ENCODE results near the gene FAM234B. TPM values are rescaled to one million over a fixed set of nuclear protein-coding genes. Genes with fewer than 3 reads are reported as not detected.

FAM234B gene
- total RNA-seq, 4 donors from 2014 or later = 24.0 to 32.3 (median 27.8) TPM

- no peaks in the 10 kb centered on the region for H3K27me3 ChIP-seq
- no peak for DNase-seq (ENCODE audit: low spot score in 2 of 2)
- 73% methylated on average over 3 of the region's 3 CpGs for WGBS
- no peaks in the 10 kb centered on the region for H3K36me3 ChIP-seq
- H3K4me3 ChIP-seq = no peak overlapping the region
- no peak for TF ChIP-seq POLR2AphosphoS5 (IDR thresholded peaks at IDR 0.05)
- no peak for TF ChIP-seq CTCF (IDR thresholded peaks at IDR 0.05)
- TF ChIP-seq POLR2A (IDR thresholded peaks at IDR 0.05) = no peak
- TF ChIP-seq EP300 (IDR thresholded peaks at IDR 0.05) = no peak
- no peak overlapping the region for H3K27ac ChIP-seq
- no peaks in the 10 kb centered on the region for H3K4me1 ChIP-seq
- H3K9me3 ChIP-seq = no peaks in the 10 kb centered on the region
Measured at GRCh38 chr12:13126494-13126893, 82.3 kb downstream of the FAM234B start.

DNA sequence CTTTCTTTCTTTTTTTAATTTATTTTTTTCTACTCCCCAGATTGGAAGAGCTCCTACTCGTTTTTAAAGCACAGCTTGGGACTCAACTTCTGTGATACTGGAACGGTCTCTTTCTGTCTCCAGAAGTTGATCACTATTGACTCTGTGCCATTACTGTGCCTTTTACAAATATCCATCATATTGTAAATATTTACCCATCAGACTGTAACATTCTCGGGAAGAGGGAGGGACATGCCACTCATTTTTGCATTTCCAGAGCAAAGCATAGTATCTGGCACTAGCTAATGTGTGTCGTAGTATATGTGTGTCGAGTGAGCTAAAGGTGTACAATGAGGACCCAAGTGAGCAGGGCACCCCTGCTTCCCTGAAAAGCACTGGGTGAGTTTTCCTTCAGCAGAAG, 83.3 kb downstream of the FAM234B start:
- no peak for DNase-seq (ENCODE audit: low spot score in 2 of 2)
- Histone ChIP-seq H3K4me1 (no peaks in the 10 kb centered on the region), H3K36me3 (no peaks in the 10 kb centered on the region), H3K27me3 (no peaks in the 10 kb centered on the region), H3K9me3 (no peaks in the 10 kb centered on the region), H3K27ac (no peak overlapping the region), H3K4me3 (no peak overlapping the region)
- WGBS = 88% methylated on average over 4 of the region's 5 CpGs
- no peak for TF ChIP-seq CTCF (IDR thresholded peaks at IDR 0.05)
- no peak for TF ChIP-seq POLR2A (IDR thresholded peaks at IDR 0.05)
- TF ChIP-seq EP300 (IDR thresholded peaks at IDR 0.05) = no peak
- no peak for TF ChIP-seq POLR2AphosphoS5 (IDR thresholded peaks at IDR 0.05)

- H3K9me3 ChIP-seq = no peaks in the 10 kb centered on the region
- WGBS = 77% methylated on average over 8 of the region's 8 CpGs
- no peak overlapping the region for H3K4me3 ChIP-seq
- no peak for DNase-seq (ENCODE audit: low spot score in 2 of 2)
- H3K27me3 ChIP-seq = no peaks in the 10 kb centered on the region
- H3K4me1 ChIP-seq = no peaks in the 10 kb centered on the region
- no peaks in the 10 kb centered on the region for H3K36me3 ChIP-seq
- H3K27ac ChIP-seq = no peak overlapping the region
- TF ChIP-seq POLR2A (IDR thresholded peaks at IDR 0.05) (no peak), EP300 (IDR thresholded peaks at IDR 0.05) (no peak), CTCF (IDR thresholded peaks at IDR 0.05) (no peak), POLR2AphosphoS5 (IDR thresholded peaks at IDR 0.05) (no peak)
Measured at GRCh38 chr12:13128291-13128965, 84.2 kb downstream of the FAM234B start.

- TF ChIP-seq EP300 (IDR thresholded peaks at IDR 0.05) = no peak
- no peak for TF ChIP-seq POLR2A (IDR thresholded peaks at IDR 0.05)
- no peak for TF ChIP-seq CTCF (IDR thresholded peaks at IDR 0.05)
- no peak for TF ChIP-seq POLR2AphosphoS5 (IDR thresholded peaks at IDR 0.05)
- no peaks in the 10 kb centered on the region for H3K9me3 ChIP-seq
- peaks cover 21% of the 10 kb centered on the region for H3K4me1 ChIP-seq
- DNase-seq (ENCODE audit: low spot score in 2 of 2) = no peak
- H3K36me3 ChIP-seq = no peaks in the 10 kb centered on the region
- whole genome bisulfite sequencing = 31% methylated on average over 3 of the region's 3 CpGs
- H3K4me3 ChIP-seq = no peak overlapping the region
- H3K27ac ChIP-seq = no peak overlapping the region
- no peaks in the 10 kb centered on the region for H3K27me3 ChIP-seq
Measured at GRCh38 chr12:13130981-13131380, 86.8 kb downstream of the FAM234B start.

Other genes starting within 250 kb of the FAM234B start
- 10 to 100 TPM; 64.1 to 76.4 (median 66.9) TPM for gene DDX47, start 231.0 kb upstream of the FAM234B start, total RNA-seq
- gene GPRC5A, start 152.8 kb upstream of the FAM234B start, total RNA-seq = 10 to 100 TPM in 1 of 4 donors, 1 to 10 TPM in 3; 4.0 to 11.0 (median 7.2) TPM
- 10 to 100 TPM in 2 of 4 donors, 1 to 10 TPM in 1, not detected in 1; 2.2 to 97.6 (median 13.4) TPM for gene GPRC5D, start 92.2 kb upstream of the FAM234B start, total RNA-seq
- gene HEBP1, start 44.1 kb upstream of the FAM234B start, total RNA-seq = 10 to 100 TPM; 34.2 to 38.7 (median 36.2) TPM
- not detected for gene GSG1, start 59.3 kb downstream of the FAM234B start, total RNA-seq
- gene EMP1, start 152.3 kb downstream of the FAM234B start, total RNA-seq = 1,000 to 10,000 TPM in 2 of 4 donors, 100 to 1,000 TPM in 2; 569 to 2,226 (median 1,259) TPM